Natural killer cell (primary cell): ENCODE results near the gene B4GALT7. TPM values are rescaled to one million over a fixed set of nuclear protein-coding genes. Genes with fewer than 3 reads are reported as not detected.
A peak's percentile ranks its signal among the peaks of the same experiment; 100 is the strongest.

ENCODE experiments used
- ATAC-seq, 3 donors: fragments of 150-1000 bp in 2 of 3; fragments of 200-7000 bp in 1 of 3; cut with Tn5 transposase; 1 replicate in 1 of 3; 2 replicates in 2 of 3; pipeline ENCODE4 v1.10.0; 2021; ENCODE audit warnings: mild to moderate bottlenecking in 2 of 3, moderate library complexity in 2 of 3
- DNase-seq, 2 donors: peaks; one replicate each; pipeline versions ENCODE4 v3.0.0 to v3.0.0-alpha.2; 2013 to 2021; ENCODE audit warnings: mixed read lengths in 1 of 2
- H3K27ac ChIP-seq: one replicate; pipeline ENCODE4 v1.5.1; 2013; ENCODE audit warnings: mild to moderate bottlenecking, low read length
- H3K27me3 ChIP-seq: one replicate; pipeline ENCODE4 v1.6.1; 2013; ENCODE audit warnings: low read length; ENCODE audit not compliant: control insufficient read depth, insufficient read depth
- H3K36me3 ChIP-seq: one replicate; pipeline ENCODE4 v1.6.1; 2013; ENCODE audit warnings: low read length; ENCODE audit not compliant: control insufficient read depth, insufficient read depth
- H3K4me1 ChIP-seq: one replicate; pipeline ENCODE4 v1.6.1; 2013; ENCODE audit warnings: low read length; ENCODE audit not compliant: control insufficient read depth, insufficient read depth
- H3K4me3 ChIP-seq: one replicate; pipeline ENCODE4 v1.5.1; 2013; ENCODE audit warnings: low read length
- H3K9me3 ChIP-seq: one replicate; pipeline ENCODE4 v1.6.1; 2013; ENCODE audit warnings: low read length; ENCODE audit not compliant: control insufficient read depth, insufficient read depth
- H3K27ac Mint-ChIP-seq, 2 donors: one replicate each; pipeline ENCODE4 v1.8.0; 2022; ENCODE audit warnings: mild to moderate bottlenecking in 2 of 2, mixed read lengths in 2 of 2, moderate library complexity in 1 of 2
- H3K27me3 Mint-ChIP-seq, 2 donors: one replicate each; pipeline ENCODE4 v1.8.0; 2022; ENCODE audit warnings: low read depth in 2 of 2, mixed read lengths in 2 of 2
- H3K36me3 Mint-ChIP-seq: one replicate; pipeline ENCODE4 v1.8.0; 2022; ENCODE audit warnings: mixed read lengths
- H3K4me1 Mint-ChIP-seq, 2 donors: one replicate each; pipeline ENCODE4 v1.8.0; 2022; ENCODE audit warnings: mixed read lengths in 2 of 2
- H3K4me3 Mint-ChIP-seq: one replicate; pipeline ENCODE4 v1.8.0; 2022; ENCODE audit warnings: mild to moderate bottlenecking, moderate library complexity, mixed read lengths
- H3K9me3 Mint-ChIP-seq, 2 donors: one replicate each; pipeline ENCODE4 v1.8.0; 2022; ENCODE audit warnings: mixed read lengths in 2 of 2
- CTCF ChIP-seq: fragments of 200-600 bp; IDR thresholded peaks from one replicate; pipeline ENCODE4 v1.8.0; 2022; ENCODE audit warnings: antibody characterized with exemption
- WGBS: methylation state at CpG from one replicate; pipeline ENCODE4 v1.1.7; 2013; ENCODE audit warnings: missing lambda C conversion rate; ENCODE audit not compliant: insufficient coverage; 5-methylcytosine and 5-hydroxymethylcytosine counted together
- intact Hi-C: fragments of 100-400 bp; cut with micrococcal nuclease; formaldehyde crosslinking; loops from one replicate; pipeline ENCODE4 v1.14.2; 2022
- total RNA-seq, 4 donors: library from RNA; stranded (reverse); fragments of 120-200 nt in 1 of 4; gene quantifications; one replicate each; pipeline versions ENCODE4 v1.2.3 to v1.2.4, GENCODE V29; 2013 to 2022

Gene B4GALT7
- total RNA-seq, 3 donors from 2014 or later (not counting 1 experiment from before 2014, with no cell fraction given) = 28.7 to 38.5 (median 28.7) TPM

DNA sequence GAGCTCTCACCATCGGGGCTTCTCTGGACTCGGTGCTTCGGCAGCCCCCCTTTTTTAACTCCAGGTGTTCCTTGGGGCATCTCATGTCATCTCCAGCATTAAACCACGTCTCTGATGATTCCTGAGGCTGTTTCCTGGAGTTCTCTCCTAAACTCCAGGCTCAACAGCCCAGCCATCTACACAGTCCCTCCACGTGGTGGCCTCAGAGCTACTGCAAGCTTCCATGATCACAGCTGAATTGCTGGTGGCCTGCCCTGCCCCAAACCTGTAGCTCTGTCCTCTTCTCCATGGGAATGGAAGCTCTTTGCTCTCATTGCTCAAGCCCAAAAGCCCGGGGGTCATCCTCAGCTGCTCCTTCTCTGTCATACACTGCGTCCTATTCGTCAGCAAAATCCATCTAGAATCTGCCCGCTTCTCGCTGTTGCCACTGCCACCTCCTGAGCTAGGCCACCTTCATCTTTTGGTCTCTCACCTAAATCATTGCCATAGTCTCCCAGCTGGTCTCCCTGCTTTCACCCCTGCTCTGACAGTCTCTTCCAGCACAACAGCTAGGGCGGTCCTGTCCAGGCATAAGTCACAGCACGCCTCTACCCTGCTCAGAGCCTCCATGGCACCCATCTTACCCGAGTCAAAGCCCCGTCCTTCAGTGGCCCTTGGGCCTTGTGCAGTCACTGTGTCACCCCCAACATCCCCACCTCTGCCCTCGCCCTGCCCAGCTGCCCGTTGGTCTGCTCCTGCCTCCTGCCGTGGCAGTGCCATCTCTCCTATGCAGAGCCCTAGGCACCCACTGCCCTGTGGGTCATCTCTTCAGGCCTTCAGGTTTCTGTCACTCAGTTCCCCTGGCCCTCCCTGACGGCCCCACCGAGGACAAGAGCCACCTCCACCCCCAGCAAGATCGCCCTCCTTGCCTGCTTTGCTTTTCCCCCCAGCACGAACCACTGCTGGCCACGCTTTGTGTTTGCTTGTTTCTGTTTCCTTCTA is 6.4 kb downstream of the B4GALT7 start:
- no peaks in the 10 kb centered on the region for H3K36me3 Mint-ChIP-seq
- H3K27me3 Mint-ChIP-seq = no peaks in the 10 kb centered on the region
- no peak overlapping the region for H3K4me3 Mint-ChIP-seq
- Histone ChIP-seq H3K9me3 (no peaks in the 10 kb centered on the region), H3K4me1 (peaks cover 7% of the 10 kb centered on the region), H3K27me3 (no peaks in the 10 kb centered on the region), H3K27ac (no peak overlapping the region), H3K4me3 (no peak overlapping the region), H3K36me3 (no peaks in the 10 kb centered on the region)
- TF ChIP-seq CTCF = no peak
- no peaks in the 10 kb centered on the region for H3K9me3 Mint-ChIP-seq
- ATAC-seq (no peak), DNase-seq (no peak)
- intact Hi-C loops = no loop called here
- WGBS = 94% methylated on average over 22 of the region's 22 CpGs
- H3K4me1 Mint-ChIP-seq = peaks cover 10 to 30% of the 10 kb centered on the region in 2 donors
- H3K27ac Mint-ChIP-seq = no peak overlapping the region

DNA sequence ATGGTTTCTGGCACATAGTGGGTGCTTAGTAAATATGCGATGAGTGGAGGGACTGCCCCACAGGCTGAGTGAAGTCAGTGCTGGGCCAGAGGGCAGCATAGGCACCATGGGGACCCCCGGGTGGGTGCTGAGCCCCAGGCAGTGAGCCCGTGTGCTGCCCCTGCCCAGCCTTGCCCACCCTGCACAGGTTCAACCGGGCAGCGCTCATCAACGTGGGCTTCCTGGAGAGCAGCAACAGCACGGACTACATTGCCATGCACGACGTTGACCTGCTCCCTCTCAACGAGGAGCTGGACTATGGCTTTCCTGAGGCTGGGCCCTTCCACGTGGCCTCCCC is 7.2 kb downstream of the B4GALT7 start:
- H3K9me3 ChIP-seq = no peaks in the 10 kb centered on the region
- peaks cover 10 to 22% of the 10 kb centered on the region in 2 donors for H3K4me1 Mint-ChIP-seq
- no peak for TF ChIP-seq CTCF
- intact Hi-C loops = no loop called here
- H3K27me3 ChIP-seq = no peaks in the 10 kb centered on the region
- H3K4me3 Mint-ChIP-seq = no peak overlapping the region
- H3K36me3 ChIP-seq = no peaks in the 10 kb centered on the region
- H3K4me1 ChIP-seq = peaks cover 4% of the 10 kb centered on the region
- DNase-seq = no peak
- H3K27ac Mint-ChIP-seq = no peak overlapping the region
- H3K27me3 Mint-ChIP-seq = no peaks in the 10 kb centered on the region
- no peak overlapping the region for H3K27ac ChIP-seq
- H3K9me3 Mint-ChIP-seq = no peaks in the 10 kb centered on the region
- WGBS = 80% methylated on average over 11 of the region's 11 CpGs
- no peak for ATAC-seq
- no peak overlapping the region for H3K4me3 ChIP-seq
- no peaks in the 10 kb centered on the region for H3K36me3 Mint-ChIP-seq

GRCh38 chr5:177607452-177608192 is 7.7 kb downstream of the B4GALT7 start:
- Histone ChIP-seq H3K27me3 (no peaks in the 10 kb centered on the region), H3K4me3 (no peak overlapping the region), H3K9me3 (no peaks in the 10 kb centered on the region), H3K27ac (no peak overlapping the region), H3K36me3 (no peaks in the 10 kb centered on the region), H3K4me1 (peaks cover 4% of the 10 kb centered on the region)
- peak; percentile 36 to 73 for DNase-seq
- peak in 2 of 3 donors; percentile 80 to 81 for ATAC-seq
- Mint-ChIP-seq H3K4me1 (peaks cover 4 to 17% of the 10 kb centered on the region in 2 donors), H3K27me3 (no peaks in the 10 kb centered on the region), H3K27ac (no peak overlapping the region), H3K9me3 (no peaks in the 10 kb centered on the region), H3K36me3 (no peaks in the 10 kb centered on the region), H3K4me3 (no peak overlapping the region)
- peak; percentile 31 for TF ChIP-seq CTCF
- 46% methylated on average over 15 of the region's 15 CpGs for WGBS
- intact Hi-C loops = no loop called here
